ENCODE results near the gene SUN5. TPM values are rescaled to one million over a fixed set of nuclear protein-coding genes. Genes with fewer than 3 reads are reported as not detected.

Gene SUN5
- total RNA-seq, 1 experiment from 2014 or later = not detected

GRCh38 chr20:32987044-32987825 lies 17.0 kb downstream of the SUN5 start:
- Mint-ChIP-seq H3K4me1 (peaks cover 5 to 6% of the 10 kb centered on the region in 2 experiments; a peak in 1 of 4 replicates), H3K27ac (no peak overlapping the region), H3K27me3 (ENCODE audit: low read depth) (peaks cover 4% of the 10 kb centered on the region), H3K9me3 (no peaks in the 10 kb centered on the region), H3K4me3 (no peak overlapping the region), H3K36me3 (ENCODE audit: insufficient read depth in 1 of 3, low read depth in 3 of 3) (no peaks in the 10 kb centered on the region)
- Histone ChIP-seq H4K8ac (replicated peaks; ENCODE audit: insufficient read length, low read depth, low read length) (no peak overlapping the region), H3K56ac (ENCODE audit: insufficient read length, low read depth, low read length) (no peak overlapping the region), H3K23ac (ENCODE audit: insufficient read length, low read depth, low read length) (no peak overlapping the region), H3K79me2 (ENCODE audit: insufficient read depth, low read length) (no peaks in the 10 kb centered on the region), H3K79me1 (ENCODE audit: insufficient read depth, low read depth, low read length, poor library complexity, severe bottlenecking) (no peaks in the 10 kb centered on the region), H3K9me3 (ENCODE audit: control insufficient read depth, low read depth, low read length) (no peaks in the 10 kb centered on the region), H4K5ac (ENCODE audit: insufficient read length, low read depth, low read length) (no peak overlapping the region), H3T11ph (ENCODE audit: low read length) (no peak overlapping the region), H3K4ac (ENCODE audit: low read depth, low read length) (no peak overlapping the region), H3K27ac (ENCODE audit: insufficient read length, low read depth, low read length) (no peak overlapping the region), H3K9ac (ENCODE audit: extremely low read depth, insufficient read length, low read length) (no peak overlapping the region), H2AK5ac (ENCODE audit: insufficient read length, low read length) (no peak overlapping the region), H2BK20ac (ENCODE audit: low read depth, low read length, poor library complexity, severe bottlenecking) (no peak overlapping the region), H3K4me1 (ENCODE audit: insufficient read depth, low read length) (no peaks in the 10 kb centered on the region), H3K23me2 (ENCODE audit: insufficient read length, low read depth, low read length, poor library complexity, severe bottlenecking) (no peaks in the 10 kb centered on the region), H4K20me1 (ENCODE audit: control insufficient read depth, insufficient read depth, insufficient read length) (no peaks in the 10 kb centered on the region), H2BK12ac (ENCODE audit: insufficient read length, low read depth, low read length) (no peak overlapping the region), H2BK5ac (ENCODE audit: insufficient read length, low read length) (no peak overlapping the region), H2AFZ (ENCODE audit: low read length) (no peak overlapping the region), H3K18ac (ENCODE audit: insufficient read length, low read depth, low read length) (no peak overlapping the region), H4K91ac (ENCODE audit: insufficient read length, low read depth, low read length) (no peak overlapping the region), H3K27me3 (ENCODE audit: insufficient read depth, low read length) (no peaks in the 10 kb centered on the region), H3K14ac (ENCODE audit: insufficient read depth, low read length) (no peak overlapping the region), H2BK15ac (ENCODE audit: low read depth, low read length) (no peak overlapping the region), H3K4me2 (ENCODE audit: insufficient read depth, insufficient read length, low read length) (no peak overlapping the region), H2BK120ac (ENCODE audit: low read depth, low read length, poor library complexity, severe bottlenecking) (no peak overlapping the region)
- no CpG with 5 or more reads among the region's 11 CpGs for whole genome bisulfite sequencing (ENCODE audit: extremely low coverage, insufficient read length, low lambda C conversion rate)
- TF ChIP-seq CTCF (conservative IDR thresholded peaks at IDR 0.05) = no peak
- no peak for DNase-seq
